Hepatocyte (in vitro differentiated cells): ENCODE measurements around the gene SLC9A3. TPM values are rescaled to one million over a fixed set of nuclear protein-coding genes. Genes with fewer than 3 reads are reported as not detected.
A peak's percentile ranks its signal among the peaks of the same experiment; 100 is the strongest.
"Not testable (repeated sequence)": the region's sequence is repeated elsewhere in the genome, so short reads cannot be mapped to it uniquely, and the experiment has no call there.

Source experiments
- DNase-seq: peaks from one replicate; pipeline ENCODE4 v3.0.0-alpha.2; 2016; ENCODE audit warnings: low spot score
- H2AFZ ChIP-seq: fragments of 200-600 bp; sonication (generic); 2 replicates; pipeline ENCODE4 v1.6.0; 2016; ENCODE audit warnings: antibody characterized with exemption, mild to moderate bottlenecking
- H3K27ac ChIP-seq: fragments of 200-600 bp; sonication (generic); 2 replicates; pipeline ENCODE4 v1.5.1; 2016; ENCODE audit warnings: mild to moderate bottlenecking
- H3K27me3 ChIP-seq: fragments of 200-600 bp; sonication (generic); 2 replicates; pipeline ENCODE4 v1.6.1; 2016
- H3K36me3 ChIP-seq: fragments of 200-600 bp; sonication (generic); replicated peaks from 2 replicates; pipeline ENCODE4 v1.5.1; 2016; ENCODE audit warnings: low read depth; ENCODE audit not compliant: insufficient read depth
- H3K4me1 ChIP-seq: fragments of 200-600 bp; sonication (generic); 2 replicates; pipeline ENCODE4 v1.5.1; 2016; ENCODE audit warnings: mild to moderate bottlenecking, moderate library complexity; ENCODE audit not compliant: insufficient read depth
- H3K4me2 ChIP-seq: fragments of 200-600 bp; sonication (generic); 2 replicates; pipeline ENCODE4 v1.6.0; 2016
- H3K4me3 ChIP-seq: fragments of 200-600 bp; sonication (generic); 2 replicates; pipeline ENCODE4 v1.5.1; 2016; ENCODE audit warnings: mild to moderate bottlenecking
- H3K79me2 ChIP-seq: fragments of 200-600 bp; sonication (generic); 2 replicates; pipeline ENCODE4 v1.6.0; 2017; ENCODE audit warnings: mild to moderate bottlenecking
- H3K9me2 ChIP-seq: fragments of 200-600 bp; sonication (generic); replicated peaks from 2 replicates; pipeline ENCODE4 v1.6.0; 2017; ENCODE audit warnings: mild to moderate bottlenecking; ENCODE audit not compliant: insufficient read depth
- H3K9me3 ChIP-seq: fragments of 200-600 bp; sonication (generic); 2 replicates; pipeline ENCODE4 v1.5.1; 2016; ENCODE audit warnings: low read depth, mild to moderate bottlenecking
- H4K20me1 ChIP-seq: fragments of 200-600 bp; sonication (generic); 2 replicates; pipeline ENCODE4 v1.6.0; 2016; ENCODE audit warnings: mild to moderate bottlenecking; ENCODE audit not compliant: insufficient read depth, poor library complexity, severe bottlenecking
- EZH2 ChIP-seq: fragments of 200-600 bp; sonication (generic); IDR thresholded peaks from 2 replicates; pipeline ENCODE4 v1.6.1; 2016; ENCODE audit warnings: antibody characterized with exemption, mild to moderate bottlenecking, borderline replicate concordance
- EZH2phosphoT487 ChIP-seq: fragments of 200-600 bp; sonication (generic); IDR thresholded peaks from one replicate; pipeline ENCODE4 v1.6.1; 2018; ENCODE audit warnings: antibody characterized with exemption, mild to moderate bottlenecking, low read depth, moderate library complexity; ENCODE audit not compliant: unreplicated experiment, severe bottlenecking
- WGBS: methylation state at CpG from one replicate; pipeline ENCODE4 v1.1.6; 2016; ENCODE audit warnings: low lambda C conversion rate; ENCODE audit errors: missing lambda C conversion rate; 5-methylcytosine and 5-hydroxymethylcytosine counted together
- polyA plus RNA-seq: library from polyadenylated mRNA; unstranded; fragments of >200 nt; fragmentation: Nextera tagmentation; extraction: Ambion mirVana; gene quantifications from 2 replicates; pipeline ENCODE4 v1.2.1, GENCODE V29; 2016
- total RNA-seq: library from RNA; depleted of rRNA; stranded (reverse); fragments of >200 nt; gene quantifications from 2 replicates; pipeline ENCODE4 v1.2.3, GENCODE V29; 2014
- TF ChIP-seq, protein P1 (sequence below): fragments of 200-600 bp; sonication (generic); IDR thresholded peaks from 2 replicates; pipeline ENCODE4 v1.5.1; 2016; ENCODE audit warnings: antibody characterized with exemption, mild to moderate bottlenecking; ENCODE audit not compliant: poor library complexity

The SLC9A3 gene
- total and polyA plus RNA-seq, 2 experiments from 2014 or later: 4.8 to 7.4 TPM

DNA sequence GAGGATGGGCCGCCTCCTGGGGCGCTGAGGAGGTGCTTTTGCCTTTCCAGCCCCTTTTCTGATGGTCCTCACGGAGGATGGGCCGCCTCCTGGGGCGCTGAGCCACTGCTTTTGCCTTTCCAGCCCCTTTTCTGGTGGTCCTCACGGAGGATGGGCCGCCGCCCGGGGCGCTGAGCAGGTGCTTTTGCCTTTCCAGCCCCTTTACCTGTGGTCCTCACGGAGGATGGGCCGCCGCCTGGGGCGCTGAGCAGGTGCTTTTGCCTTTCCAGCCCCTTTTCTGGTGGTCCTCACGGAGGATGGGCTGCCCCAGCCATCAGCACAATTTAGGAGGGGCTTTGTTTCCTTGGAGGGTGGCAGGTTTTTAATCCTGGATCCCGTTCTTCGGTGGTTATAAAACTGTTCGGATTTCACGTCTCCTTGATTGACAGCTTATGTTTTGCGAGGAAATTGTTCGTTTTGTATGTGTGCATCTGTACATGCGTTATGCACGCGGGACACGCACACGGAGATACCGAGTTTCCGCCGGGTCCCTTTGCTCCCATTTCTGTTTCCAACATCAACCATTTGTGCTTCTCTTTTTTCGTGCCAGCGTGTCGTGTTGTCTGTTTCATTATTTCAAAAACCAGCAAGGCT, 34.7 kb upstream of the SLC9A3 start:
- DNase-seq: no peak
- Histone ChIP-seq H3K79me2 (no peaks in the 10 kb centered on the region), H2AFZ (no peak overlapping the region), H3K27me3 (no peaks in the 10 kb centered on the region), H3K9me3 (no peaks in the 10 kb centered on the region), H3K4me2 (no peak overlapping the region), H3K27ac (no peak overlapping the region), H3K36me3 (no peaks in the 10 kb centered on the region), H3K4me1 (peaks cover 7% of the 10 kb centered on the region), H3K4me3 (no peak overlapping the region), H3K9me2 (no peaks in the 10 kb centered on the region), H4K20me1 (no peaks in the 10 kb centered on the region)
- TF ChIP-seq EZH2 (no peak), EZH2phosphoT487 (no peak)
- TF ChIP-seq, protein P1, sequence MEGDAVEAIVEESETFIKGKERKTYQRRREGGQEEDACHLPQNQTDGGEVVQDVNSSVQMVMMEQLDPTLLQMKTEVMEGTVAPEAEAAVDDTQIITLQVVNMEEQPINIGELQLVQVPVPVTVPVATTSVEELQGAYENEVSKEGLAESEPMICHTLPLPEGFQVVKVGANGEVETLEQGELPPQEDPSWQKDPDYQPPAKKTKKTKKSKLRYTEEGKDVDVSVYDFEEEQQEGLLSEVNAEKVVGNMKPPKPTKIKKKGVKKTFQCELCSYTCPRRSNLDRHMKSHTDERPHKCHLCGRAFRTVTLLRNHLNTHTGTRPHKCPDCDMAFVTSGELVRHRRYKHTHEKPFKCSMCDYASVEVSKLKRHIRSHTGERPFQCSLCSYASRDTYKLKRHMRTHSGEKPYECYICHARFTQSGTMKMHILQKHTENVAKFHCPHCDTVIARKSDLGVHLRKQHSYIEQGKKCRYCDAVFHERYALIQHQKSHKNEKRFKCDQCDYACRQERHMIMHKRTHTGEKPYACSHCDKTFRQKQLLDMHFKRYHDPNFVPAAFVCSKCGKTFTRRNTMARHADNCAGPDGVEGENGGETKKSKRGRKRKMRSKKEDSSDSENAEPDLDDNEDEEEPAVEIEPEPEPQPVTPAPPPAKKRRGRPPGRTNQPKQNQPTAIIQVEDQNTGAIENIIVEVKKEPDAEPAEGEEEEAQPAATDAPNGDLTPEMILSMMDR: no peak
- WGBS: 90% methylated on average over 30 of the region's 32 CpGs

DNA sequence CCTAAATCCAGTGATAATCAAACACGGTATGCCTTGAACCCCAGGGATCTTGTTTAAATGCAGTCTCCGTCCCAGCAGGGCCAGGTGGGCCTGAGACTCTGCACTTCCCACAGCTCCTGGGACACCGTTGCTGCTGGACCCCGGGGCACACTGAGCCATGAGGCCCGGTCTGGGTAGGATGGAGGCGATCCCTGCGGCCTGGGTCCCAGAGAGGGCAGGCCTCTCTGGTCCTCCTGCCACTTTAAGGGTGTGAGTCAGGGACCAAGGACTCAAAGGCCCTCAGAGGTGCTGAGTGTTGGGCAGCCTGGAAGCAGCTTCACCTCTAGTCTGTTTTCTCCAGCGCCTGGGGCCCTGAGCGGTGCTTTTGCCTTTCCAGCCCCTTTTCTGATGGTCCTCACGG, 34.1 kb upstream of the SLC9A3 start:
- H3K4me3 ChIP-seq: no peak overlapping the region
- 96% methylated on average over 10 of the region's 10 CpGs for WGBS
- no peaks in the 10 kb centered on the region for H3K79me2 ChIP-seq
- no peak overlapping the region for H2AFZ ChIP-seq
- peaks cover 7% of the 10 kb centered on the region for H3K4me1 ChIP-seq
- no peak overlapping the region for H3K4me2 ChIP-seq
- H3K36me3 ChIP-seq: no peaks in the 10 kb centered on the region
- no peaks in the 10 kb centered on the region for H3K9me3 ChIP-seq
- no peak overlapping the region for H3K27ac ChIP-seq
- H3K9me2 ChIP-seq: no peaks in the 10 kb centered on the region
- H3K27me3 ChIP-seq: no peaks in the 10 kb centered on the region
- no peak for TF ChIP-seq EZH2phosphoT487
- no peak for TF ChIP-seq EZH2
- no peaks in the 10 kb centered on the region for H4K20me1 ChIP-seq
- DNase-seq: no peak

DNA sequence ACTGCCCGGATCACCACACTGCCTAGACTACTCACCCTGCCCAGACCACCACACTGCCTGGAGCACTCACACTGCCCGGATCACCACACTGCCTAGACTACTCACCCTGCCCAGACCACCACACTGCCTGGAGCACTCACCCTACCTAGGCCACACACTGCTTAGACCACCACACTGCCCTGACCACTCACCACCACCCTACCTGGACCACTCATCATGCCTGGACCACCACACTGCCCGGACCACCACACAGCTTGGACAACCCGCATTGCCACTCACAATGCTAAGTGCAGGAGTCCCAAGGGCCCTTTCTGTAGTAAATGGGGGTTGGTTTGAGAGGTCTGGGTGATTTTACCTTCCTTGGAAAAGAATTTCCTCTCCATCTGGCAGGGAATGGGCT, 33.7 kb upstream of the SLC9A3 start:
- H3K4me2 ChIP-seq, H3K27ac ChIP-seq, H3K9me2 ChIP-seq, H4K20me1 ChIP-seq, H3K36me3 ChIP-seq, H3K4me3 ChIP-seq, DNase-seq, H3K9me3 ChIP-seq, H3K27me3 ChIP-seq, H3K4me1 ChIP-seq, H3K79me2 ChIP-seq, H2AFZ ChIP-seq: not testable (repeated sequence)
- WGBS: 100% methylated on average over 3 of the region's 4 CpGs

DNA sequence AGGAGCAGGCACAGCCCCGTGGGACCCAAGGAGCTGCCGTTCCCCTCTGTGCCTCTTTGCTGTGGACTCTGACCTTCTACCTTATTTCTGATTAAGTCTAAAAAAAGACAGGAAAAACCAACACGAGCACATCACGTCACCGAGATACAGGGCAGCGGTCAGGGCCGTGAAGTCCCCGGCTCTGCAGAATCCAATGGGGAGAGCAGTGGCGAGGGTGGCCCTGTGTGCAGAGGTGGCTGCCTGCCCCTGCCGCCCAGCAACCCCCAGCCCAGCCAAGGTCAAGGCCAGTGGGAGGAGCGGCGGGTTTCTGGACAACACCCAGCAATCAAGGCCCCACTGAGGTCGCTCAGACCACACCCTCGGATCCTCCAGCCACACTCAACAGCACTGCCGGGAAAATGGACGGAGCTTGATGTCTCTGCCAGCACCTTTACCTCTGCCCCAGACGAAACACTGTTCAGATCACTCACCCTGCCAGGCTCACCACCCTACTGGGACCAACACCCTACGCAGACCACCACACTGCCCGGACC, 32.7 kb upstream of the SLC9A3 start:
- Histone ChIP-seq H3K4me3 (no peak overlapping the region), H3K79me2 (no peaks in the 10 kb centered on the region), H3K9me2 (no peaks in the 10 kb centered on the region), H3K4me1 (peaks cover 7% of the 10 kb centered on the region), H3K9me3 (no peaks in the 10 kb centered on the region), H4K20me1 (no peaks in the 10 kb centered on the region), H2AFZ (no peak overlapping the region), H3K27ac (peak overlapping the region; percentile 92), H3K27me3 (no peaks in the 10 kb centered on the region), H3K36me3 (no peaks in the 10 kb centered on the region), H3K4me2 (peak overlapping the region; percentile 50)
- DNase-seq: peak; percentile 69
- TF ChIP-seq EZH2phosphoT487: no peak
- TF ChIP-seq, protein P1: no peak
- TF ChIP-seq EZH2: no peak
- WGBS: 65% methylated on average over 19 of the region's 19 CpGs
